Measurements from ENCODE around the gene NXPH4.

Gene NXPH4

DNA sequence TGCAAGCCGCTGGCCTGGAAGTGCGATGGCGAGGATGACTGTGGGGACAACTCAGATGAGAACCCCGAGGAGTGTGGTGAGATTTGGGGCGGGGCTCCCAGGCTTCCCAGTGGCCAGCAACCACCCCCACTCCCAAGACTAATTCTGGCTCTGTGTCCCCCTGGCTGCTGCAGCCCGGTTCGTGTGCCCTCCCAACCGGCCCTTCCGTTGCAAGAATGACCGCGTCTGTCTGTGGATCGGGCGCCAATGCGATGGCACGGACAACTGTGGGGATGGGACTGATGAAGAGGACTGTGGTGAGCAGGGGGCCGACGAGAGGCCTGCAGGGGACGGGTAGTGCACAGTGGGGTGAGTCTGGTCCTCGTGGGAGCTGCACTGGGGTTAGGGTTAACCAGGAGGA, 12.1 kb upstream of the NXPH4 start:
- no peak for DNase-seq

DNA sequence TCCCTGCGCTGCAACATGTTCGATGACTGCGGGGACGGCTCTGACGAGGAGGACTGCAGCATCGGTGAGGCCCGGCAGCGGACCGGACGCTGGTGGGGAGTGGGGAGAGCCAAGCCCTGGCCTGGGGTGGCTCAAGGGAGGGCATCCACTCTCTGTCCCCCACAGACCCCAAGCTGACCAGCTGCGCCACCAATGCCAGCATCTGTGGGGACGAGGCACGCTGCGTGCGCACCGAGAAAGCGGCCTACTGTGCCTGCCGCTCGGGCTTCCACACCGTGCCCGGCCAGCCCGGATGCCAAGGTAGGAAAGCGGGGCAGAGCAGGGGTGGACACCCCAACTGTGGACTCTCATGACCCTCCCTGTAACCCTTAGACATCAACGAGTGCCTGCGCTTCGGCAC, 11.4 kb upstream of the NXPH4 start:
- no peak for DNase-seq

DNA sequence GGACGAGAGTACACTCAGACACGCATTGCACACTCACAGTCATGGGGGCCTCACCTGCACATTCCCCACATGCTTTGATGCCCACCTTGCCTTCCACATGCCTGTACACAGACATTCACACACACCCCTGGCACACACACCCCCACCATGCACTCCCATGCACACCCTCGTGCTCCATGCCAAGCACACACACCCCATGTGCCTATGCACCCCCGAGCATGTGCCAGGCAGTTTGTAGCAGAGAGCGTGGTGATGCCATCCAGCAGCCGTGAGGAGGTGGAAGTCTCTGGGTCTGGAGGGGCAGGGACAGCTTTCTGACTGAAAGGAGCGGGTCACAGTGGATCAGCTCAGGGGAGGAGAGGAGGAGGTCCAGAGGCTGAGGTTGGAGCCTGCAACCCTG, 10.7 kb upstream of the NXPH4 start:
- no peak for DNase-seq

DNA sequence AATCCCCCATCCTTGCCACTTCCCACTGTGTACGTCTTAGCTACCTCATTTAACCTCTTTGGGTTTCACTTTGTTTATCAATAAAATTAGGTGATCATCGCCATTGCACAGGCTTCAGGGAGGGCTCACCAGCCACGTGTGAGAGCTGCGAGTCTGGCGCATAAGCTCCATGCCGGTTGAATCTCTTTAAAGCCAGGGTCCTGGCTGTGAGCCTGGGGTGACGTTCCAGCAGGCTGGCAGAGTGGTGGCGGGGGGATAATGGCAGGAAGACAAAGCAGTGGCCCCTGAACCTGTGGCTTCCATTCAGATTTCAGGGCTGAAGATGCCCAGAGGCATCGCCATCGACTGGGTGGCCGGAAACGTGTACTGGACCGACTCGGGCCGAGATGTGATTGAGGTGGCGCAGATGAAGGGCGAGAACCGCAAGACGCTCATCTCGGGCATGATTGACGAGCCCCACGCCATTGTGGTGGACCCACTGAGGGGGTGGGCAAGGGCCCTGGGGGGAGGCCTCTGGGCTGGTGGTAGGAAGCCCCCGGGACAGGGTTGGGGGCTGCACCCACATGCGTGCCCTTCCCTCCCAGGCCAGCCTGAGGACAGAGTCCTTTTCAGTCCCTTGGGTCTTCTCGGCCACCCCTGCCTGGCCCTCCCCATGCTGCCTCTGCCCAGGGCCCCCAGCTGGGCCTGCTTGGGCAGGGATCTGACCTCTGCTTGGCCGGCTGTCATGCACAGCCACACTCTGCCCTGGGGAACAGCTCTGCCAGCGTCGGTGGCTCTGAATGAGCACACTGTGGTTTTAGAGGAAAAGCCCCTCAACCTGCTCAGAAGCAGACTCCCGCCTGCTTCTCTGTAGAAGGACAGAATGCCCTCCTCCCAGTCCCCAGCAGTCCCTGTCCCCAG, 8.6 kb upstream of the NXPH4 start:
- DNase-seq: no peak

DNA sequence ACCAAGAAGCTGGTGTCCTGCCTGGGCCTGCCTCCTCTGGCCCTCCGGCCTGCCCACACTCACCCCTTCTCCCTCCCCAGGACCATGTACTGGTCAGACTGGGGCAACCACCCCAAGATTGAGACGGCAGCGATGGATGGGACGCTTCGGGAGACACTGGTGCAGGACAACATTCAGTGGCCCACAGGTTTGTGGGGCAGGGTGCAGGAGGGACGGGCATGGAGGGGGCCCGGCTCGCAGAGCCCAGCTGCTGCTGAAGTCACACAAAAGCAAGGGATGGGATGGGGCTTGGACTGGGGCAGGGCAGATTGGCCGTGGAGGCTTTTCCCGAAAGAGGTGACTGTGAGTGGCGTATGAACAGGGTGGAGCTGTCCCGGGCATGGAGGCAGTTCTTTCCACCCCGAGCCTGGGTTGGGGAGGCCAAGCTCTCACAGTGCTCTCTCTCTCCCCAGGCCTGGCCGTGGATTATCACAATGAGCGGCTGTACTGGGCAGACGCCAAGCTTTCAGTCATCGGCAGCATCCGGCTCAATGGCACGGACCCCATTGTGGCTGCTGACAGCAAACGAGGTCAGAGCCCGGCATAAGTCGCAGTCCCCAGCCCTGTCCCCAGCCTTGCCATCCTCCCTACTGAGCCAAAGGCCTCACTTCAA, 7.8 kb upstream of the NXPH4 start:
- no peak for DNase-seq

DNA sequence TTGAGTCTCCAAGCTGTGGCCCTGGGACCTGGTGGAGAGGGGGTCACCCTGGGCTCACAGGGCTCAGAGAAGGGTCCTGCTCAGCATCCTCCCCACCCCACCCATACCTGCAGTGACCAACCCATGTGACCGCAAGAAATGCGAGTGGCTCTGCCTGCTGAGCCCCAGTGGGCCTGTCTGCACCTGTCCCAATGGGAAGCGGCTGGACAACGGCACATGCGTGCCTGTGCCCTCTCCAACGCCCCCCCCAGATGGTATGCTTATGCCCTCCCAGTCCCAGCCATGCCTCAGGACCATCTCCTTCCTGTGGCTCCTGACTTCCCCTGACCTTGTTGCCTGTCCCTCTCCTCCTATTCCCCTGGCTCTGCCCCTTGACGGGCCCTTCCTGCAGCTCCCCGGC, 6.7 kb upstream of the NXPH4 start:
- no peak for DNase-seq

DNA sequence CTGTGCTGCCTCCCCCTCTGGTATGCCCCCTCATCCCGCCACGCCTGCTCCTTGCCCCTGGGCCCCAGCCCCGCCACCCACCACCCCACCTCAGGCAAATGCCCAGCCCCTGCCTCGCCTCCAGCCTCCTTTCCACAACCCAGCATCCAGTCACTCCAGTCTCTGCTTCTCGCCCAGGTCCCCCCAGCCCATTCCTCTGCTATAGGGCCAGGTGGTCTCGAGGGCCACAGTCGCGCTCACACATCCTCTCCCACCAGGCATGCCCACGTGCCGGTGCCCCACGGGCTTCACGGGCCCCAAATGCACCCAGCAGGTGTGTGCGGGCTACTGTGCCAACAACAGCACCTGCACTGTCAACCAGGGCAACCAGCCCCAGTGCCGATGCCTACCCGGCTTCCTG, 6.1 kb upstream of the NXPH4 start:
- DNase-seq: no peak

DNA sequence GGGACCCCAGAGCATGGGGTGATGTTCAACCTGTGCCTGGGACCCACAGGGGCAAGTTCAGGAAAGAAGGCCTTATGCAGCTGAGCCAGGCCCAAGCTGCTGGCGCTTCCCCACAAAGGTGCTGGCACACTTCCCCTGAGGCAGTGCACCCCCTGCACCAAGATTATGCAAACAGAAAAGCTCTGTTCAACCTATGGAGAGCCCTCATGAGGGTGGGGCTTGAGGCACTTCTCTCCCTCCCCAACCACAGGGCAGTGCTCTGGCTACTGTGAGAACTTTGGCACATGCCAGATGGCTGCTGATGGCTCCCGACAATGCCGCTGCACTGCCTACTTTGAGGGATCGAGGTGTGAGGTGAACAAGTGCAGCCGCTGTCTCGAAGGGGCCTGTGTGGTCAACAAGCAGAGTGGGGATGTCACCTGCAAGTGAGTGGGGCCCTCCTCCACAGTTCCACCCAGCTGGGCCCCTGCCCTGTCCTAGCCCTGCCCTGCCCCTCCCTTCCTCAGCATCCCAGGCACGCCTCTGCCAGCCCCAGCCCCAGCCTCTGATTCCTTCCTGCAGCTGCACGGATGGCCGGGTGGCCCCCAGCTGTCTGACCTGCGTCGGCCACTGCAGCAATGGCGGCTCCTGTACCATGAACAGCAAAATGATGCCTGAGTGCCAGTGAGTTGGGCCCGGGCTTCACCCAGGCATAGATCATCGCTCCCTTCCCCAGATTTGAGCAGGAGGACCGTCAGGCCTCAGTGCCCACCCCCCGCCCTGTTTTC, 5.5 kb upstream of the NXPH4 start:
- DNase-seq: no peak

DNA sequence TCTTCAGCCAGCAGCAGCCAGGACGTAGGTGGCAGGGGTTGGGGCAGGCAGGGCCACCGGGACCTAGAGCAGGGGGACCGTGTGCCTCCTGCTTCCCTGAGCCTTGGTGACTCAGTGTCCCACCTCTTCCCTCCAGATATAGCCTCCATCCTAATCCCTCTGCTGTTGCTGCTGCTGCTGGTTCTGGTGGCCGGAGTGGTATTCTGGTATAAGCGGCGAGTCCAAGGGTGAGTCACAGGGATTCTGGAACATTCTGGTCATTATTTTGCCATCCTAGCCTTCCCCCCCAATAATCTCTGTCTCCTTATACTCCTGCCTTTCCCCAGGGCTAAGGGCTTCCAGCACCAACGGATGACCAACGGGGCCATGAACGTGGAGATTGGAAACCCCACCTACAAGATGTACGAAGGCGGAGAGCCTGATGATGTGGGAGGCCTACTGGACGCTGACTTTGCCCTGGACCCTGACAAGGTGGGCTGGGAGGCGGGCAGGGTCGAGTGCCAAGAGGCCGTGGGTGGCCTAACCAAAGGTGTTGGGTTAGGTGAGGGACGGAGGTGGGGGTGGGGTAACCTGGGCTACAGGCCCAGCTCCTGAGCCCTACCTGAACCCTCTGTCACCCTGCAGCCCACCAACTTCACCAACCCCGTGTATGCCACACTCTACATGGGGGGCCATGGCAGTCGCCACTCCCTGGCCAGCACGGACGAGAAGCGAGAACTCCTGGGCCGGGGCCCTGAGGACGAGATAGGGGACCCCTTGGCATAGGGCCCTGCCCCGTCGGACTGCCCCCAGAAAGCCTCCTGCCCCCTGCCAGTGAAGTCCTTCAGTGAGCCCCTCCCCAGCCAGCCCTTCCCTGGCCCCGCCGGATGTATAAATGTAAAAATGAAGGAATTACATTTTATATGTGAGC, 4.5 kb upstream of the NXPH4 start:
- DNase-seq: no peak

DNA sequence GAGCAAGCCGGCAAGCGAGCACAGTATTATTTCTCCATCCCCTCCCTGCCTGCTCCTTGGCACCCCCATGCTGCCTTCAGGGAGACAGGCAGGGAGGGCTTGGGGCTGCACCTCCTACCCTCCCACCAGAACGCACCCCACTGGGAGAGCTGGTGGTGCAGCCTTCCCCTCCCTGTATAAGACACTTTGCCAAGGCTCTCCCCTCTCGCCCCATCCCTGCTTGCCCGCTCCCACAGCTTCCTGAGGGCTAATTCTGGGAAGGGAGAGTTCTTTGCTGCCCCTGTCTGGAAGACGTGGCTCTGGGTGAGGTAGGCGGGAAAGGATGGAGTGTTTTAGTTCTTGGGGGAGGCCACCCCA, 3.9 kb upstream of the NXPH4 start:
- no peak for DNase-seq

DNA sequence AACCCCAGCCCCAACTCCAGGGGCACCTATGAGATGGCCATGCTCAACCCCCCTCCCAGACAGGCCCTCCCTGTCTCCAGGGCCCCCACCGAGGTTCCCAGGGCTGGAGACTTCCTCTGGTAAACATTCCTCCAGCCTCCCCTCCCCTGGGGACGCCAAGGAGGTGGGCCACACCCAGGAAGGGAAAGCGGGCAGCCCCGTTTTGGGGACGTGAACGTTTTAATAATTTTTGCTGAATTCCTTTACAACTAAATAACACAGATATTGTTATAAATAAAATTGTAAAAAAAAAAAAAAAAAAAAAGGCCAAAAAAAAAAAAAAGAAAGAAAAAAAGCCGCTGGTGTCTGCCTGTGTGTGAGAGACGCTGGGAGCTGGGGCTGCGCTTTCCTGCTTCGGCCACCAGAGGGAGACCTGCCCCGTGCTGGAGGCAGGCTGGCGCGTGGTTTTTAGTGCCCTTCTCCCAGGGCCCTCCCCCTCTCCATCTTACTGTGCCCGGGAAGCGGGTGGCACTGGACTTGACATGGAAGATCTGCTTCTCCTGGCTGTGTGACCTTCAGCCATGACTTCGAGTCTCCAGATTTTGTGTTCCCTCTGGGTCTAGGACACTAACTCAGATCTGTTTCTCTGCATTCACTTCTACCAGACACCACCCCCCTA, 3.4 kb upstream of the NXPH4 start:
- DNase-seq: no peak

DNA sequence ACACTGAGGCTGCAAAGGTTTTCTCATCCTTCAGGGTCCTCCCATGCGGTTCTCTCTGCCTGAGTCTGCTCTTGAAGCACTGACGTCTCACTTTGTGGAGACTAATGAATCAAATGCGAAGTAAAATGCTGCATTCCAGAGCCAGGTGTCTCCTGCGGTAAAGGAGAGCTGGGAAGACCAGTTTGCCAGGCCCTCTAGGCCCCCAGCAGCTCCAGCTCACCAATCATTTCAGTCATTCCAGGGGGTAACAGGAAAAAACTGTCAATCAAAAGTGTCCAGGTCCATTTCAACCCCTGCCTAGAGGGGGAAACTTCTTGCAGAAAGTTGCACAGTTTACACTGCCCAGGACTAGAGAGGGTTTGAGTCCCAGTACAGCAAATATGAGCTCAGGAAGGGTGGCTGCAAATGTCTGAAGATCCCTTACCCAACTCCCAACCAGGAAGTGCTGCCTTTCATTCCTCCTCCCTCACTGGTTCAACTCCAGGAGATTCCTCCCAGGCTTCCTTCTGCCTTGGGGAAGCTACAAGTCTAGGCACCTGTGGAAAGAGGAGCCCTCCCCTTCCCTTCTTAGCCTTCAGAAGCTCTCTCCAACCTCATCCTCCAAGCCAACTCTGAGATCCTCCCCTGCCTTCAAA, 2.7 kb upstream of the NXPH4 start:
- no peak for DNase-seq

DNA sequence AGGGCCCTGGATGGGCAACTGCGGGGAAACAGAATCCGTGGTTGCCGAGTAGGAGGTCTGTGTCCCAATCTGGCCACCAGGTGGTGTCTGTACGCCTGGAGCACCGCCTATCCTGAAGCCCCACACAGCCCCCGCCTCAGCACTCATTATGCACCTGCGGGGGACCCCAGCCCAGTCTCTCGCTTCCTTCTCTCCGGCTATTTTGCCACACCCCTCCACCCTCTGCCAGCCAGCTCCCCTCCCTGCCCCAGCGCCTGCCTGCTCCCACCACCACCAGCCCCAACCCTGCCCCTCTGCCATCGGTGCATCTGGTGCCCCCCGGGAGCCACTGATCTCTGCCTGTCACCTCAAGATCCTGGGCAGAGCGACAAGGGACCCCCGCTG, 2.2 kb upstream of the NXPH4 start:
- no peak for DNase-seq

DNA sequence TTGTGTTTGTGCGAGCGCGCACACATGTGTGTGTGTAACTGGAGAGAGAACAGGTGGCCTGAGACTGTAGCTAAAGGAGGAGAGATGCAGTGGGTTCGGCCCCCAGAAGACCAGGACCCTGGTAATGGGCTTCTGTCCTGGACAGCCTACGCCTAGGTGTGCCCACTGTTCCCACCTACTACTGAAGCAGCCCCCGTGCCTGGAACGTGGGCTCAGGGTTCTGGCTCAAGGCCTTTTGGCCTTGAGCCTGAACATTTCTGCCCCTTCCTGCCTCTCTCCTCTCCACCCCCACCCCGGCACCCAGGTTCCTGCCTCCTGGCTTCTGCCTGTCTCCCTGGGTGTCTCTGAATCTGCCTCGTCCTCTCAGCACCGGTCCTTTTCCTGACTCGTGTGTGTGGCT, 1.5 kb upstream of the NXPH4 start:
- no peak for DNase-seq

DNA sequence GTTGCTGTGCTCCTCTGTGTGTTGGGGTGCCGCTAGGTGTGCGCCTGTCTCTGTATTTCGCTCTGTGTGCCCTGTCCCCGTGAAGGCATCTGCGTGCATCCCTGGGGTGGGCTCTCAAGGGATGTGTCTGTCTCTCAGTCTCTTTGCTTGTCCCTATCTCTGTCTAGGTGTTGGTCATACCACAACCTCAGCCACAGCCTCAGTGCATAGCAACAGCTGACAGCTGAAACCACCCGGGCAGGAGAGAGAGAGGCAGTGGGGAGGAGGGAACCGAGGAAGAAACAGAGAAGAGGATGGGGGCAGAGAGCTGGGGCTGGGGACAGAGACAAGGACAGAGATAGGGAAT, 953 bp upstream of the NXPH4 start:
- no peak for DNase-seq

DNA sequence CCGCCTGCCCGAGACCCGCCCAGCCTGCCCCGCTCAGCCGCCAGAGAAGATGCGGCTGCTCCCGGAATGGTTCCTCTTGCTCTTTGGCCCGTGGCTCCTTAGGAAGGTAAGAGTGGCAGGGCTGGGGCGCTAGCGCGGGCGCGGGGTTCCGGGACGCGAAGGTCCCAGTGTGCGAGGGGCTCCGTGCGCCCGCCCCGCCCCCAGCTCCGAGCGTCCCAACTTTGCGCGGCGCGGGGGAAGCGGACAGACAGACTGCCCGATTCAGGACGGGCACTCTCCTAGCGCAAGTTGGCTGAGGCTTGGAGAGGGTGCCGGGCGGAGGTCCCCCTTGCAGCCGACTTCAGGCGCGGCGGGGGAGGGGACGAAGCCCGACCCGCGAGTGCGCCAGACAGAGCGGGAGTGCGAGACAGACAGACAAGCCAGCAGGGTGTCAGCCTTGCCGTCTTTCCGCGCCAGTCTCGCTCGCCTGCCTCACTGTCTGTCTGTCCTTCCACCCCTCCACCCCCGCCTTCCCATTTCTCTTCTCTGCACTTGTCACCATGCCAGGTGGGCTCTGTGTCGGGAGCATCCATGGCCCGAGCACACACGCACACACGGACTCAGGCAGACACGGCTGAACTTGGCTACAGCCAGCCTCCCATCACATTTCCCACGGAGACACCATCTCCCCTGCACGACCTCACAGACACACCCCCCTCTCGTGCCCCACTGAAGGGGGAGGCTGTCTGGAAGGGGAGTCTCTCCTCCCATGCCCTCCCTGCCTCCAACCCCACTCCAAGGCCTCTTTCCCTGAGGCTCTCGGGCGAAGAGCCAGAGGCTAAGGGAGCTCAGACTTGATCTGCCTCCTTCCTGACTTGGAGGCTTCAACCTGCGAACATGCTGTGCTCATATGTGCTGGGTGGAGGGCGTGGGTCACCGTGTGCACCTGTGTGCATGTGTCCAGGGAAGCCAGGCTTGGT, 606 bp downstream of the NXPH4 start:
- DNase-seq: no peak

DNA sequence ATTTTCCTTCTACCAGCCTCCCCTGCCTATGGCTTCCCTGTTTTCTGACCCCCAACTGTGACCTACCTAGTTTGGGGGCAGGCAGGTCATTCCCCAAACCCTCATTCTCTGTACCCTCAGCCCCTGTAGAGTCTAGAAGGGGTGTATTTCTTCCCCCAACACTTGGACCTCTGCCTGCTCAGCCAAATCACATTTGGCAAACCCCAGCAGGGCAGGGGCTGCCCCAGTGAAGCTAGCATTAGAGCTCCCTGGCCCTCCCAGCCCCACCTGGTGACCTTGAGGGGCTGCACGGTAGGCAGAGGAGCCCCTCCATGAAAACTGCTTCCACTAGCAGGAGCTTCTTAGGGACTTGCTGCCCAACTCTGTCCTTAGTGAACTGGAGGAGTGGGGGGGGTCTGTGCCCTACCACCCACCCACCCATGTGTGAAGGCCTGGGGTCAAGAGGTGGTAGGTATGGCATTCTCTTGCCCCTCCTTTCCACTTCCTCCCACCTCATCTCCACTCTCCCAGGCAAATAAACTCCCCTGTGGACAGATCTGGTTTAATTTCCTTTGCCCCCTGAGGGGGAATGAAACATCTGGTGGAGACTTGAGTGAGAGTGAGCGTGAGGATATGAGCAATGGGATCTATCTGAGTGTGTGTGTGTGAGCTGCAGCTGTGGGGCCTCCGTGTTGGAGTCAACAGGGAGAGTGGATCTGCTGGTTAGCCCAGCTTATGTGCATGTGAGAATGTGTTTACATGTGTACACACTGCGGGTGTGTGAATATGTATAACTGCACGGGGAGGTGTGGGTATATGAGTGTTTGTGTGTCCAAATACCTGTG, 1.6 kb downstream of the NXPH4 start:
- no peak for DNase-seq

DNA sequence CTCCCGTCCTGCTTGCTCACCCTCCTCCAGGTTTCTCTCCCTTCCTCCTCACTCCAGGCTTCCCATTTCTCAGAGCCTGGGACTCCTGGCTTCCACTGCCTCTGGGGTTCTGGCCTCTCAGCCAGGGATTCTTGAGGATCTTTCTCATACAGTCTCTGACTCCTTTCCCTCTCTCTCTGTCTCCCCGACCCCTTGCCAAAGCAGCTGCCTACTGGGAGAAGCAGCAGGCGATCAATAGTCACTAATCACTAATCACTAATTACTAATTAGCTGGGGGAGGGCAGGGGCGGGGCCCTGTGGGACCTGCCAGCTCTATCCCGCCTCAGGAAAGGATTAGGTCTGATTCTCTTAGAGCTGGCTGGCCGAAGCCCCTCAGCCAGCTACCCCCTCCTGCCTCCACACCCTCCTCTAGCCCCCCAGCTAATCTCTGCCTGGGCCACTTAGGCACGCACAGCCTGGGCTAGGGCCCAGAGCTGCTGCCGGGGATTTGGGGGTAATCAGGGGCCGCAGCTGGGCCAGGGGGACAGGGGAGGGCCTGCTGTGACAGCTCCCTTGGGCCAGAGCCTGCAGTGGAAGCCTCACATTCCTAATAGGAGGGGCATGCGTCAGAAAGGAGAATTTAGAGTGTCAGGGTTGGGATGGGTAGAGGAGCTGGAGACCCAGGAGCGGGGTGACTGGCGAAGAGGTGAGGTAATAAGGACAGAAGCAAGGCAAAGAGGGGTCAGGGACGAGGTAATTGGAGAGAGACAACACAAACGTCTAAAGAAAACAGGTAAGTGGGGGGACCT, 2.8 kb downstream of the NXPH4 start:
- no peak for DNase-seq

Measured in SIG-M5 (cell line).